HG03469 (cell line): ENCODE results near the gene GTF3C4.

Source experiments
- ATAC-seq: cut with Tn5 transposase; IDR thresholded peaks from one replicate; pipeline ENCODE4 v1.9.1; 2021; ENCODE audit warnings: mild to moderate bottlenecking, moderate library complexity, moderate number of reproducible peaks; ENCODE audit not compliant: unreplicated experiment

The GTF3C4 gene

DNA sequence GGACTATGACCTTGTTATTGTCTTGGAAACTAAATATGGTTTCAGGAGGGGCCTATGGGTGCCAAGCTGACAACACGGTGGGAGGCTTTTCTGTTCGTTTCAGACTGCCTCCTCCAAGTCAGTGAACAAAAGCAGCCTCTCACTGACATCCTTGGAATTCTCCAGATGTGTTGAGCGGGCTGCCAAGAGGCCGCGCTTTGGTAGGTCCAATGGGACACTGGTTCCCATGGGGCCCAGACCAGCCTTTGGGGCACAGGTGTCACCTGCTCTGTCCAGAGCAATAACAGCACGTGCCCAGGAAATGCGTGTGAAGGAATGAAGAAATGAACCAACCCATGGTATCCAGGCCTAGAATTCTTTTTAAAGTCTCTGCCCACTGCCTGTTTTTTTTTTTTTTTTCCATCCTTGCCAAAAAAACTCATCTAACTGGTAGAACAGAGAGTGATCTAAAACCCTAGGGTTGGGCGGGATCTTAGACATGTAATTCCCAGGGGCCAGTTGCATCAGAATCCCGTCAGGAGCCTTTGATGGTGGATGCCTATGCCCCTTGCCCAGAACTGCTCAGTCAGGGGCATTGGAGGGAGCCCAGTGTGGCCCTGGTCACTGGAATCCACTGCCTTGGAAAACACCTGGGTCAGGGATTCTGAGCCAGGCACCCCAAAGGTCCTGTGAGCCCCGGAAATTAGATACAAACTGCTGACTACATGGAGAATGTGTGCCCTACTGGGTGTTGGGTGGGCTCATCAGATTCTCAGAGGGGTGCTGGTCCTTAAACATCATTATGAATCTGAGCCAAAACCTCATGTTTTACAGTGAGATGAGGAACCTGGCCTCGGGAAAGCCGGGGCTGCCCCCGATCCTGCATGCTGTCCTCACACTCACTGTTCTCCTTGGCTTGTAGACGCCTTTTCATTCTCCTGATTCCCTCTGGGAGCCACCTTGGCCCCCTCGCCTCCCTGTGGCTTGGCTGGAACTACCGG, 60.1 kb downstream of the GTF3C4 start:
- ATAC-seq, result no peak

DNA sequence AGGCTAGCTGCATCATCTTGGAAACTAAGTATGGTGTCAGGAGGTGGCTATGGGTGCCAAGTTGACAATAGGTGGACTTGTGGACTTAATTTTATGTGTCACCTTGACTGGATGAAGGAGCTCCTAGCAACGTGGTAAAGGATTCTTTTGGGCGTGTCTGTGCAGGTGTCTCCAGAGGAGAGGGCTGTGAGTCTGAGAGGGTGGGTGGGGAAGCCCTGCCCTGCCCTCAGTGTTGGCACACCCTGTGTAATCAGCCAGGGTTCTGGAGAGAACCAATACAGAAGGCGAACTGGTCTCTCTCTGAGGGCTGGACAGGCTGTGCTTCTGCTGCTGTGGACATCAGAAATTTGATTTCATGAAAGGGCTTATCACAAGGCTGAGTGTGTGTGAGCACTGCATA, 61.0 kb downstream of the GTF3C4 start:
- no peak for ATAC-seq

DNA sequence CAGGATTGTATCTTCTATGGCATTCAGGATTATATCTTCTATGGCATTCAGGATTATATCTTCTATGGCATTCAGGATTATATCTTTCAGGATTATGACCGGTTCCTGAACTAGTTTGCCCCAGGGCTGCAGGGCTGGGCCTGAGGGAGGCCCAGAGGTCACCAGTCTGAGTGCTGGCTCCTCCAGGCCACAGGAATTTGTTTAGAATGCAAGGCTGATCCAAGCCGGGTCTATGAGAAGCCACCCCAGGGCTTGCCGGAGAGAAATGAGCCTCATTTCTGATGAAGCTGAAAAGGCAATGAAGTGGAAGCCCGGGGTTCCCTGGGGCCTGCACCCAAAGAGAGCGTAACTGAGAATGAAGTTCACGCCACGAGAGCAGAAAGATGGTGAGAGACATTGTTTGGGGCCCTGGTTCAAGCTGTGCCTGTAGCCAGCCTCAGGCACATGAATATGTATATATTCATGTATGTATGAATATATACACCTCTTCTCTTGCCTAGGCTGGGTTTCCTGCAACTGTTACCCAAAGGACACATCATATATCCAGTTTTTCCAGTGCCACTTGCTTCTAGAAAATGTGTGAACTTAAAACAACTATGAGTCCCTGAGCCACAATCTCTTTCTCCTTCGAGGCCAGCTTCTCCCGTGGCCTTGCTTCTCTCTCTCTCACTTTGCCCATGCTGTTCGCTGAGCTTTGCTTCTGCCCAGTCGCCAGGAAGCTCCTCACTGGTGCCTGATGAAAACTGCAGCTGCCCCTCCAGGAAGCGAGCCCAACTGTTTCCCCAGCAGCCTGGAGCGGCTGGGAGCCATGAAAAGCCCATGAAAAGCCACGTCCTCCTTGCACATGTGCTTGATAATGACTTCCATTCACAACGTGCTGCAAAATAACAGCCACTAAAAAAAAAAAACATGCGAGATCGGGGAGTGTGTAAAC, 62.3 kb downstream of the GTF3C4 start:
- no peak for ATAC-seq

DNA sequence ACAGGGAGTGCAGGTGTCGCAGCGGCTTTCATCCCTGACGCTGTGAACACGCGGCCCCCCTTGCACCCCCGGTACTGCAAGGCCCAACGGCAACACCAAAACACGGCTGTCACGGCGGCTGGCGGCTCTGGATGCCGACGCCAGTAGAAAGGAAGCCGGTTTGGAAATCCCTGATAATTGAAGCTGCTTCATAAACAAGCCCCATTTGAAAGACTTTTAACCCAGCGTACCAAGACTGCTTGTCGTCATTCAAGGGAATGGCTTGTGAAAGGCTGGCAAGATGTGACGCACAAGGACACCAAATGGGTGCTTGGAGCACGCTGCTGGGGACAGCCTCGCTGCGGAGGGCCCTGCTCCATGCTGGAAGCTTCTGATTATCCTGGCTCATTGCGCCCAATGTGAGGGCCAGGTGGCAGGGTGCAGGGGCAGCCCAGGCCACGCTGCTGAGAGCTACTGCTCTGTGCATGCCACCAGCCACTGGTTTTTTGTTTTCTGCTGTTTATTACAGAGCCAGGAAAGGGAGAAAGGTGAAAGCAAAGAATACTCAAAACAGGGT, 63.1 kb downstream of the GTF3C4 start:
- no peak for ATAC-seq

DNA sequence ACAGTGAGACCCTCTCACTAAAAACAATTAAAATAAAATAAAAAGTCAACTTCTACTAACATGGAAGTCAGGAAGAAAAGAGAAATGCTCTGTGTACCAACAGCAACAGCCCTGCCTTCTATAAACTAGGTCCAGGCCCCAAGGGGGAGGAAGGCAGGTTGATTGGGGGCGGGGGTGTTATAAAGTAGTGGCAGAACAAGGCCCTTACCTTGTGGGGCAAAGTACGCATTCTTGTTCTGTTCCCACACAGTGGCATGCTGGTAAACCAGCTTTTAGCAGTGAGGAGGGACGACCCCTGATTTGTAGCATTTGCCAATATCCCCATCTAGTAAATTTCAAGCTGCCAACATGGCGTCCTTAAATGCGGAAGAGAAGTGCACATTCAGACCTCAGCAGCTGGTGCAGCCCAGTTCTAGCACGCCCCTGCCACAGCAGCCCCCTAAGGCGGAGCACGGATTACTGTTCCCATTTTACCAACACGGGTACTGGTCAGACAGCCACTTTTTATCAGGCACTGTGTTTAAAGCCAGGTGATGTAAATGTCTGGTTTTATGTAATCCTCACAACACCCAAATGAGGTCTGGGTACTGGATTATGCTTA, 69.5 kb downstream of the GTF3C4 start:
- no peak for ATAC-seq

DNA sequence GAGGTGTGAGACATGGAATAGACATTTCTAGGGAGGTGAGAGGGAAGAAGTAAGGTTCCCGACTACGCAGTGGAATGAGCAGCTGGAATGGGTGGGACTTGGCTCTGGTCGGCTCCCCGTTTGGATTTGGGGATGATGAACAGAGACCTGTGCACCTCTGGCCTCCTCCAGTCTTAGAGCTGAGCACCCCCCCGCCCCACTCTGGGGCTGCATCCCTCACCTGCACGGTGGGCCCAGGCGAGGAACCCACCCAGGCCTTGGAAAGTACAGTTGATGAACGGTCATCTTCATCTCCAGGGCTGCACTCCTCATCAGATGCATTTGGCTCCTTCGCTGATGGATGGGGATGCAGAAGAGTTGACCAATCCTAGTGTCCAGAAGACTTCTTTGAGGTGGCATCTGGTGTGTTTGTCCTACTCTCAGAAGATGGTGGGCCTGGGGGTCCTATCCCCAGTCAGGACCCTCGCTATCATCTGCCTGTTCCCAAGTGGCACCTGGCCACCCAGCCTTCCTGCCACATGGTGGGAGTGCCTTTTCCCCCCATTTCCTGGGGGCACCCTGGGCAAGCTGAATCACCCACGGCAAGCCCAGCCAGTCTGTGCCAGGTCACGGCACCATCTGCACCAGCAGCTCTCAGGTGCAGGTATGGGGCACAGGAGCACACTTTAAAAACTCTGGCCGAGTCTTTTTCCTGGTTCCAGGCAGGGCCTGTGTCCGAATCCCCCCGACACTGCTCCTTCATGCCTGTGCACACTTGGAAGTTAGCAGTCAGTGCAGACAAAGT, 70.5 kb downstream of the GTF3C4 start:
- ATAC-seq, result no peak

DNA sequence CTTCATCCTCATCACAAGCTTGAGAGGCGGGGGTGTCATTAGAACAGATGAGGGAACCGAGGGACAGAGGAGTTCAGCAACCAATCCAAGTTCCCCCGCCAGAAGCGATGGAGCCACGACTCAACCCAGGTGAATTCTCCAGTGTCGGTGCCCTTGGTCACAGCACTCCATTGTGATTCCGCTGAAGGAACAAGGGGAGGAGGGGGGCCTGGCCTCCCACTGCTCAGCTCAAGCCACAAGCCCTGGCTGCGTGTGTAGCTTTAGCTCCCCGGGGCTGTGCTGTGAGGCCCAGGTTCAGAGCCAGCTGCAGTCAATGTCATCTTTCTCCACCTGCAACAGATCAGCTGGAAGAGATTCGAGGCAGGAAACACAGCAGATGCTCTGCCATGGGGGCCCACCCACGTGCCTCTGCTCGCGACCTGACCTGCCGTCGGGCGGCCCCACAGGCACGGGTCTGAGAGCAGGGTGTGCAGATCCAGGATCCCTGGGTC, 72.6 kb downstream of the GTF3C4 start:
- ATAC-seq, result no peak

DNA sequence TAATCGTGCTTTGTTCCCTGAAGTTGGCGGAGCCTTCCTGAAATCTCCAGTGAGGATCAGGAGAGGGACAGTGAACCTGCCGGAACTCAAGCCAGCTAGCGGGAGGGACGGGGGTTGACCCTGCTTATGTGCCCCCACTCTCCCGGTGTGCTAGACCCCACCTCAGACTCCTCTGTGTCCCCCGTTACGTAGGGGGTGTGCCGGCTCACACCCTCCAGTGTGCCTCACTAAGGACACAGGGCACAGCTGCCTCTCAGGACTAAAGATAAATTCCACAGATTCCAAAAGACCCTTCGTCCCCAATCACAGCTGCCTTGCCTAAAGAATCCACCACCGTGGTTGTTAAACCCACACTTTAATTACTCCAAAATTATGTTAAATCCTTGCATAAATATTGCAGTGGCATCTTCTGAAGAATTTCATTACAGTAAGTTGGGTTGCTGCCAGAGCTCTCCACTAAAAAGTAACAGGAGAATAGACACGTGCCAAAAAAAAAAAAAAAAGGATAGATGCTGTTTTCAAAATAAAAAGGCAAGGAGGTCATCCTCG, 73.7 kb downstream of the GTF3C4 start:
- ATAC-seq, result no peak
